NCI-H1694 treated with DMSO at 0.1 percent for 48 hours (cell line): ENCODE measurements around the gene RBX1.
"Not testable (repeated sequence)": the region's sequence is repeated elsewhere in the genome, so short reads cannot be mapped to it uniquely, and the experiment has no call there.

Source experiments
- DNase-seq: peaks from one replicate; lab custom pipeline; 2025; lab: John Stamatoyannopoulos, UW

The RBX1 gene

GRCh38 chr22:40972587-40972986 lies 21.4 kb downstream of the RBX1 start:
- DNase-seq = no peak

DNA sequence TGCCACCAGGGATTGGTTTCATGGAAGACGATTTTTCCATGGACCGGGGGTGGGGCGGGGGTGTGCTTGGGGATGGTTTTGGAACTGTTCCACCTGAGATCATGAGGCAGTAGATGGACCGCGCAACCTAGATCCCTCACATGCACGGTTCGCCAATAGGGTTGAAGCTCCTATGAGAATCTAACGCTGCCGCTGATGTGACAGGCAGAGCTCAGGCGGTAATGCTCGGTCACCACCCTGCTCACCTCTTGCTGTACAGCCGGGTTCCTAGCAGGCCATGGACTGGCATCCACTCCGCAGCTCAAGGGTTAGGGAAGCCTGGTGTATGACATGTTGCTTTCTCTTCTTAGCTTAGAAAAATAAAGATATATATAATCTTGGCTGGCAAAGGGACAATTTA lies 22.0 kb downstream of the RBX1 start:
- DNase-seq = no peak

- no peak for DNase-seq
Measured at GRCh38 chr22:40975366-40975765, 24.2 kb downstream of the RBX1 start.

DNA sequence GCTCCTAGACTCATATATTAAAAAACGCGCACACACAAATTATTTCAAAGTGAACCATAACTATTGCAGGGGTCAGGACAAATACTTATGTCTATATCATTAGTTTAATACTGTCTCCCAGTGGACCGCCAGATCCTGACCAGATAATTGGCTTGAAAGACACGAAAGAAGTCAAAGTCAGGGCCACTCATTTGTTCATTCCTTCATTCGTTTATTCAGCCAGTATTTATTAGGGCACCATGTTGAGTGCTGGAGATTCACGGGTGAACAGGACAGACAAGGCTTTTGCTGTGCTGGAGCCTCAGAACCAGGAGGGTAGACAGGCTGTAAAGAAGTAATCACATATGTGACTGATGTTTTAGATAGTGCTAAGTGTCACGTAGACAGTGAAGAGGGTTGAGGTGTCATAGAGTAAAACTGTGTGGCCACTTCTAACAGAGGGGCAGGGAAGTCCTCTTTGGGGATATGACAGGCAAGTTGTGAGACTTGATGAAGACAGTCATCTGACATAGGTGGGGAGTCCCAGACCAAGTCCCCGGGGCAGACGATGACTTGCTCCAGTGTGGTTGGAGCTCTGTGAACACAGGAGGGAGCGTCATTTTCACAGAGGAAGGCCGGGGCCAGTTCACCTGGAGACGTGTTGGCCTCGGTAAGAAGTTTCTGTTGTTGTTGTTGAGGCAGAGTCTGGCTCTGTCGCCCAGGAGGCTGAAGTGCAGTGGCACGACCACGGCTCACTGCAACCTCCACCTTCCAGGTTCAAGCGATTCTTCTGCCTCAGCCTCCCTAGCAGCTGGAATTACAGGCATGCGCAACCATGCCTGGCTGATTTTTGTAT lies 25.9 kb downstream of the RBX1 start:
- no peak for DNase-seq

- no peak for DNase-seq
Measured at GRCh38 chr22:40979198-40979597, 28.0 kb downstream of the RBX1 start.

- no peak for DNase-seq
Measured at GRCh38 chr22:40979871-40980270, 28.7 kb downstream of the RBX1 start.

GRCh38 chr22:40982482-40983385 lies 31.6 kb downstream of the RBX1 start:
- no peak for DNase-seq

- no peak for DNase-seq
Measured at GRCh38 chr22:40991298-40991697, 40.1 kb downstream of the RBX1 start.

- DNase-seq = no peak
Measured at GRCh38 chr22:40995821-40996220, 44.6 kb downstream of the RBX1 start.

GRCh38 chr22:40997520-40997919 lies 46.3 kb downstream of the RBX1 start:
- no peak for DNase-seq

- no peak for DNase-seq
Measured at GRCh38 chr22:41000040-41000565, 48.9 kb downstream of the RBX1 start.

- DNase-seq = no peak
Measured at GRCh38 chr22:41000941-41001721, 50.0 kb downstream of the RBX1 start.

DNA sequence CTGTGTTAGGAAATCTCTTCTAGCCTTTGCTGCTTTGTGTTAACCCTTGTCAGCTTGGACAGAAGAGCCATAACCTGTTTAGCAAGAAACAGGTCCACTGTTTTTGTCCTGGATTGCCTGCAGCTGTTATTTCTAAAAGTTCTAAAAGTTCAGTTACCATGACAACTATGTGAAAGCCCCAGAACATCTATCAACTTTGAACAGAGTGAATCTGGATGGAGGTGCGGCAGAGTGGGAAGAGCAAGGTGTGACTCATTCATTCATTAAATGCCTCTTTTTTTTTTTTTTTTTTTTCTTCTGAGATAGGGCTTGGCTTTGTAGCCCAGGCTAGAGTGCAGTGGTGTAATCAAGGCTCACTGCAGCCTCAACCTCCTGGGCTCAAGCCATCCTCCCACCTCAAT lies 50.5 kb downstream of the RBX1 start:
- no peak for DNase-seq

DNA sequence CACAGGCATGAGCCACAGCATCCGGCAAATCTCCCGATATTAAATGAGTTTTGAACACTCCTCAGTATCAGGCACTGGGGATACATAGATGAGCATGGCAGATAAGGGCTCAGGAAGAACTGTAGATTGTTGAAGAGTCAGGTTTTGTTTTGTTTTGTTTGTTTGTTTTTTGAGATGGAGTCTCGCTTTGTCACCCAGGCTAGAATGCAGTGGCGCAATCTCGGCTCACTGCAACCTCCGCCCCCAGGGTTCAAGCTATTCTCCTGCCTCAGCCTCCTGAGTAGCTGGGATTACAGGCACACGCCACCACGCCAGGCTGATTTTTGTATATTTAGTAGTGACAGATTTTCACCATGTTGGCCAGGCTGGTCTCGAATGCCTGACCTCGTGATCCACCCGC lies 51.2 kb downstream of the RBX1 start:
- not testable (repeated sequence) for DNase-seq

DNA sequence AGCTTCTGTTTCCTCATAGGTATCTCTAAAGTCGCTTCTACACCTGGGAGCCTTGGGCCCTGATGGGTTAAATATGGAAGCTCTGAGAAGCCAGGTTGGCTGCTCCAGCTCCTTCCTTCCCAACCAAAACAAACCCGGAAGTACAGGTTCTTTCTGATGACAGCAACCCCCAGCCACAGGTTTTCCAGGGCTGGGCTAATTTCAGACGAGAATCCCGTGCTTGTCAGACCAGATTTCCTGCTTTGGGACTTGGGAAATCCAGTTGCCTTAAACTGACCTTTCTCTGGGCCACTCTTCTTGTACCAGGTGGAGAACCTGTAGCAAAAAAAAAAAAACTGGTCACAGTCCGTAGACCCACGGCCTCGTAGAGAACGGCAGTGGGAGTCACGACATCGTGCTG lies 51.9 kb downstream of the RBX1 start:
- DNase-seq = no peak

GRCh38 chr22:41003976-41004375 lies 52.8 kb downstream of the RBX1 start:
- DNase-seq = no peak

DNA sequence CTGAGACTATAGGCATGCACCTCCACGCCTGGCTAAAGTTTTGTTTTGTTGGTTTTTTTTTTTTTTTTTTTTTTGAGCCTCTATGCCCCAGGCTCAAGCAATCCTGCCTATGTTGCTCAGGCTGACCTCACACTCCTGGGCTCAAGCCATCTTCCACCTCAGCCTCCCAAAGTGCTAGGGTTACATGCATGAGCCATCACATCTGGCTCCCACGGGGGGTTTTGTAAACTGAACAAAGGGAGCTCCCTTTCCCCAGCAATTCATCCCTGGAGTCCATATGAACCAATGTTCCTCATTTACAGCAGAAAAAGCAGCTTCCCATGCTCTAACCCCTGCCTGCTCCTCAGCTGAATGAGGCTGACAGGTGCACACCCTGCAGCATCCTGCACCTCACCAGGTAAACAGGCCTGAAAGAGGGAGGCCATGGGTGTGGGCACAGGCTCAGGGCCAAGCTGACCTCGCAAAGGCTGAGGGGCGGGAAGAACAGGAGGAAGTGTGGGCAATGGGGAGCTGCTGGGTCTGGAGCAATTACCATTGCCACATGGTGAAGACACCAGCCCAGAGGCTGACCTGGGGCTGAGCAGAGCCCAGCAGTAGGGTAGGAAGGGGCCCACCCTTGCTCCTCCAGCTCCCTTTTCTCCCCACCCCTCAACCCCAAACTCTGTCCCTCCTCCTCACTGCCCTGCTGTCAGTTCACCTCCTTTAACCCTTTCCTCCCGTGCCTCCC lies 58.2 kb downstream of the RBX1 start:
- no peak for DNase-seq

DNA sequence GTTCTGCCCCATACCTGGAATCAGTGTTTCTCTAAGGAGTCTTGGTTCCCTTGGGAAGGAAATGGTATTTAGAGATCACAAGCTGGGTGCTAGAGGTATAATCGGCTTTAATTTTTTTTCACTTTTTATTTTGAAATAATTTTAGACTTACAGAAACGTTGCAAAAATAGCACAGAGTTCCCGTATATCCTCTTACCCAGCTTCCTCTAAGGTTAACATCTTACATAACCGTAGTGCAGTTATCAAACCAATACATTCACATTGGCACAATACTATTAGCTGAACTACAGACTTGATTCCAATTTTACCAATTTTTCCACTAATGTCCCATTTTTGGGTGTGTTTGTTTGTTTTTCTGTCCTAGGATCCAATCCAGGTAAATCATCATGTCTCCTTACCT lies 63.8 kb downstream of the RBX1 start:
- DNase-seq = no peak

DNA sequence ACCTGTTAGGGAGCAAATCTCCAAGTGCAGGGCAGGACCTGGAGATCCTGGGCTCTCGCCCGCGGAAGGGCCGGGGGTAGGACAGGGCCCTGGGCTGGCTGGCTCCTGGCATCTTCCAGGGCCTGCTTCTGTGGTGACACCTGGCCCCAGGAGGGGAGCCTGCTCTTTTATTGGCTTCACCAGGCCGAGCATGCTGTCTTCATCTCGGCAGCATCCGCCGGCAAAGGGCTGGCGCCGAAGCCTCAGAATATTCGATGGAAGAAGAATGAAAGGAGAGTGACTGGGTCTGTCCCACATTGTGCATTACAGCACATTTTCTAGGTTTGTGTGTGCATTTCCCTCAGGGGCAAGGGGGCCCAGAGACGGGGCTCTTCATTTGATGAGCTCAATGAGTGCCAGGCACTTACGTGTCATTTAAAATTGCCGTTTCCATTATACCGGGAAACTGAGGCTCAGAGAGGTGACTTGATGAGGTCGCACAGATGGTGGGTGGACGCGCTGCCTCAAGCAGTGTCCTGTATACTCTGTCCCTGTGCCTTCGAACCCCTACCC lies 70.0 kb downstream of the RBX1 start:
- DNase-seq = no peak

DNA sequence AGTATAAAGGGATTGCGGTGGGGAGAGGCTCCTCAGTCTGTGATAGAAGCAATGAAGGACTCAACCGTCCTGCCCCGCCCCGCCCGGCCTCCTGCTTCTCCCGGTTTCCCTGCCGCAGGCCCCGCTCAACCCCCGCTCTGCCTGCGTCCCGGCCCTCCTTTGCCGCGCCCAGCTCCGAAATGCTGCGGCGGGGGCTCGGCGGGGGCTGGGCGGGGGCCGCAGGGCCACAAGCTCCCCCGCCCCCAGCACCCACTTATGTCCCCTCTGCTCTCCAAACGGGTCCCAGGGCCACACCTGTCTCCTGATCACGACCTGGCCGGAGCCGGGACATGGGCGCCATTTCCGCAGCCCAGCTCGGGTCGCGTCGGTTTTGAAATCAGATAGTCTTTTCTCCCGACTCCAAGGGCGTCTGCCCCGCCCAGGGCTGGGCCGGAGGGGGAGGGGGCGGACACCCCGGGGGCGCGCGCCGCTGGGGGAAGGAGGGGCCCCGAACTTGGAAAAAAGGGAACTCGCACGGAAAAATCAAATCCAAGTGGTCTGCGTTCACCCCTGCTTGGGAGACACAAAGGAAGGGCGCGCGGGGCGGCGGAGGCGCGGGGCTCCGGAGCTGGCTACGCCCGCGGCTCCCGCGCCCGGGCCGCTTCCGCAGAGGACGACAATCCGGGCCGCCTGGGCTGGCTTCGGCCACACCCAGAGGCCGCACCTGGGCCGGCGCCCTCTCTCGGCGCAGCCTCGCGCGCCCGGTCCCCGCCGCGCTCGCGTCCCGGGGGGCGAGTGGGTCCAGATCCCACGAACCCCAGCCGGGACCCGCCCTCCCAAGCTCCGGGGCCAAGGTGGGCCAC lies 70.7 kb downstream of the RBX1 start:
- peak; percentile 34 for DNase-seq
